ENCODE measurements around the gene LAYN.

GRCh38 chr11:111541254-111542061 is 938 bp downstream of the LAYN start:
- TF ChIP-seq HDAC6 (IDR thresholded peaks at IDR 0.05; ENCODE audit: low read depth, low read length) (no peak), YBX1 (IDR thresholded peaks at IDR 0.05) (no peak)

All from K562 (cell line).